SK-N-SH treated with all-trans-retinoic acid at 6 μM for 48 hours (cell line): Measurements from ENCODE around the gene PRPF31.

Source experiments
- ATAC-seq: fragments of 200-7000 bp; cut with Tn5 transposase; 3 replicates; pipeline ENCODE4 v1.9.1; 2020; ENCODE audit warnings: mild to moderate bottlenecking, moderate library complexity
- ARNTL ChIP-seq: fragments of 450-650 bp; formaldehyde crosslinking; IDR thresholded peaks from 2 replicates; pipeline ENCODE4 v1.5.0; 2020; ENCODE audit warnings: low read depth, mild to moderate bottlenecking, moderate library complexity, borderline replicate concordance
- BACH2 ChIP-seq: fragments of 250-450 bp; sonication (Bioruptor Pico); IDR thresholded peaks from 2 replicates; pipeline ENCODE4 v1.9.0; 2021; ENCODE audit warnings: mild to moderate bottlenecking, borderline replicate concordance
- CSDC2 ChIP-seq: fragments of 250-450 bp; sonication (Bioruptor Pico); IDR thresholded peaks from 2 replicates; pipeline ENCODE4 v1.5.0; 2020; ENCODE audit warnings: mild to moderate bottlenecking, moderate library complexity
- CSRNP3 ChIP-seq: fragments of 250-450 bp; sonication (Bioruptor Pico); IDR thresholded peaks from 2 replicates; pipeline ENCODE4 v1.5.1; 2021; ENCODE audit warnings: mild to moderate bottlenecking, moderate library complexity
- ESRRG ChIP-seq: fragments of 250-450 bp; sonication (Bioruptor Pico); IDR thresholded peaks from 2 replicates; pipeline ENCODE4 v1.6.1; 2021; ENCODE audit warnings: mild to moderate bottlenecking
- GLIS3 ChIP-seq: fragments of 250-450 bp; sonication (Bioruptor Pico); IDR thresholded peaks from 2 replicates; pipeline ENCODE4 v1.5.0; 2020; ENCODE audit warnings: mild to moderate bottlenecking, moderate library complexity
- ISL1 ChIP-seq: fragments of 250-450 bp; sonication (Bioruptor Pico); IDR thresholded peaks from 2 replicates; pipeline ENCODE4 v2.1.2; 2022; ENCODE audit warnings: mild to moderate bottlenecking, moderate library complexity
- PPARA ChIP-seq: fragments of 250-450 bp; sonication (Bioruptor Pico); IDR thresholded peaks from 2 replicates; pipeline ENCODE4 v1.5.0; 2020; ENCODE audit warnings: mild to moderate bottlenecking, borderline replicate concordance
- RARB ChIP-seq: fragments of 250-450 bp; sonication (Bioruptor Pico); IDR thresholded peaks from 2 replicates; pipeline ENCODE4 v1.8.0; 2021; ENCODE audit warnings: mild to moderate bottlenecking, moderate library complexity
- SNAI2 ChIP-seq: fragments of 250-450 bp; sonication (Bioruptor Pico); IDR thresholded peaks from 2 replicates; pipeline ENCODE4 v1.5.0; 2020; ENCODE audit warnings: mild to moderate bottlenecking, moderate library complexity
- TCF4 ChIP-seq: fragments of 250-450 bp; sonication (Bioruptor Pico); IDR thresholded peaks from 2 replicates; pipeline ENCODE4 v1.8.0; 2021; ENCODE audit warnings: mild to moderate bottlenecking, moderate library complexity, borderline replicate concordance
- TOX ChIP-seq: fragments of 250-450 bp; sonication (Bioruptor Pico); IDR thresholded peaks from 2 replicates; pipeline ENCODE4 v1.8.0; 2021; ENCODE audit warnings: mild to moderate bottlenecking, moderate library complexity, borderline replicate concordance
- TSHZ2 ChIP-seq: fragments of 250-450 bp; sonication (Bioruptor Pico); IDR thresholded peaks from 2 replicates; pipeline ENCODE4 v1.5.0; 2020; ENCODE audit warnings: mild to moderate bottlenecking, moderate library complexity
- ZC3H10 ChIP-seq: fragments of 250-450 bp; sonication (Bioruptor Pico); IDR thresholded peaks from 2 replicates; pipeline ENCODE4 v1.5.1; 2021; ENCODE audit warnings: mild to moderate bottlenecking, moderate library complexity
- ZFP3 ChIP-seq: fragments of 250-450 bp; sonication (Bioruptor Pico); IDR thresholded peaks from 2 replicates; pipeline ENCODE4 v1.5.0; 2020; ENCODE audit warnings: mild to moderate bottlenecking, moderate library complexity
- ZFP30 ChIP-seq: fragments of 450-650 bp; formaldehyde crosslinking; IDR thresholded peaks from 2 replicates; pipeline ENCODE4 v1.5.0; 2022; ENCODE audit warnings: mild to moderate bottlenecking, moderate library complexity
- ZNF565 ChIP-seq: fragments of 450-650 bp; formaldehyde crosslinking; conservative IDR thresholded peaks from 2 replicates; pipeline ENCODE4 v1.5.0; 2020; ENCODE audit warnings: low read depth, mild to moderate bottlenecking, moderate library complexity
- ZNF8 ChIP-seq: fragments of 450-650 bp; formaldehyde crosslinking; IDR thresholded peaks from 2 replicates; pipeline ENCODE4 v1.5.0; 2020; ENCODE audit warnings: mild to moderate bottlenecking, moderate library complexity
- TF ChIP-seq, protein P1 (sequence below): fragments of 250-450 bp; sonication (Bioruptor Pico); IDR thresholded peaks from 2 replicates; pipeline ENCODE4 v1.5.1; 2020; ENCODE audit warnings: low read depth, mild to moderate bottlenecking, moderate library complexity
- TF ChIP-seq, protein P2 (sequence below): fragments of 250-450 bp; sonication (Bioruptor Pico); IDR thresholded peaks from 2 replicates; pipeline ENCODE4 v1.8.0; 2021; ENCODE audit warnings: low read depth, mild to moderate bottlenecking, moderate library complexity, borderline replicate concordance

The PRPF31 gene

GRCh38 chr19:54074851-54075250 lies 40.7 kb upstream of the PRPF31 start:
- no peak for ATAC-seq
- no peak for TF ChIP-seq ZFP3
- no peak for TF ChIP-seq TSHZ2 (CRISPR knock-in tag)
- TF ChIP-seq CSRNP3, result no peak
- no peak for TF ChIP-seq ZFP30 (CRISPR knock-in tag)
- TF ChIP-seq ESRRG (CRISPR knock-in tag), result no peak
- no peak for TF ChIP-seq SNAI2 (CRISPR knock-in tag)
- no peak for TF ChIP-seq GLIS3 (CRISPR knock-in tag)
- no peak for TF ChIP-seq PPARA
- TF ChIP-seq BACH2, result no peak
- TF ChIP-seq ARNTL (CRISPR knock-in tag), result no peak
- no peak for TF ChIP-seq CSDC2 (CRISPR knock-in tag)
- TF ChIP-seq RARB (CRISPR knock-in tag), result no peak
- TF ChIP-seq, all 23 proteins: peak for 0

- TF ChIP-seq, protein P1, sequence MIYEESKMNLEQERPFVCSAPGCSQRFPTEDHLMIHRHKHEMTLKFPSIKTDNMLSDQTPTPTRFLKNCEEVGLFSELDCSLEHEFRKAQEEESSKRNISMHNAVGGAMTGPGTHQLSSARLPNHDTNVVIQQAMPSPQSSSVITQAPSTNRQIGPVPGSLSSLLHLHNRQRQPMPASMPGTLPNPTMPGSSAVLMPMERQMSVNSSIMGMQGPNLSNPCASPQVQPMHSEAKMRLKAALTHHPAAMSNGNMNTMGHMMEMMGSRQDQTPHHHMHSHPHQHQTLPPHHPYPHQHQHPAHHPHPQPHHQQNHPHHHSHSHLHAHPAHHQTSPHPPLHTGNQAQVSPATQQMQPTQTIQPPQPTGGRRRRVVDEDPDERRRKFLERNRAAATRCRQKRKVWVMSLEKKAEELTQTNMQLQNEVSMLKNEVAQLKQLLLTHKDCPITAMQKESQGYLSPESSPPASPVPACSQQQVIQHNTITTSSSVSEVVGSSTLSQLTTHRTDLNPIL (CRISPR knock-in tag), result no peak
- TF ChIP-seq, protein P2, sequence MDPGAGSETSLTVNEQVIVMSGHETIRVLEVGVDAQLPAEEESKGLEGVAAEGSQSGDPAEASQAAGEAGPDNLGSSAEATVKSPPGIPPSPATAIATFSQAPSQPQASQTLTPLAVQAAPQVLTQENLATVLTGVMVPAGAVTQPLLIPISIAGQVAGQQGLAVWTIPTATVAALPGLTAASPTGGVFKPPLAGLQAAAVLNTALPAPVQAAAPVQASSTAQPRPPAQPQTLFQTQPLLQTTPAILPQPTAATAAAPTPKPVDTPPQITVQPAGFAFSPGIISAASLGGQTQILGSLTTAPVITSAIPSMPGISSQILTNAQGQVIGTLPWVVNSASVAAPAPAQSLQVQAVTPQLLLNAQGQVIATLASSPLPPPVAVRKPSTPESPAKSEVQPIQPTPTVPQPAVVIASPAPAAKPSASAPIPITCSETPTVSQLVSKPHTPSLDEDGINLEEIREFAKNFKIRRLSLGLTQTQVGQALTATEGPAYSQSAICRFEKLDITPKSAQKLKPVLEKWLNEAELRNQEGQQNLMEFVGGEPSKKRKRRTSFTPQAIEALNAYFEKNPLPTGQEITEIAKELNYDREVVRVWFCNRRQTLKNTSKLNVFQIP (CRISPR knock-in tag), result no peak
- no peak for TF ChIP-seq ZNF8
- TF ChIP-seq ISL1 (CRISPR knock-in tag), result no peak
- no peak for TF ChIP-seq SNAI2 (CRISPR knock-in tag)
- TF ChIP-seq PPARA, result no peak
- no peak for TF ChIP-seq BACH2
- no peak for TF ChIP-seq ZFP3
- no peak for TF ChIP-seq ESRRG (CRISPR knock-in tag)
- no peak for TF ChIP-seq RARB (CRISPR knock-in tag)
- no peak for TF ChIP-seq TSHZ2 (CRISPR knock-in tag)
- no peak for TF ChIP-seq CSRNP3
- TF ChIP-seq TCF4 (CRISPR knock-in tag), result no peak
- TF ChIP-seq GLIS3 (CRISPR knock-in tag), result no peak
- no peak for TF ChIP-seq ZNF565
- TF ChIP-seq TOX (CRISPR knock-in tag), result no peak
- TF ChIP-seq ZC3H10 (CRISPR knock-in tag), result no peak
- ATAC-seq, result no peak
Observed at GRCh38 chr19:54077334-54077733, 38.2 kb upstream of the PRPF31 start.
